Adipocyte (in vitro differentiated cells): ENCODE measurements around the gene TSPAN4.

Source experiments
- DNase-seq: peaks from one replicate; pipeline ENCODE4 v3.0.0-alpha.2; 2015; ENCODE audit warnings: low read depth
- H3K27me3 ChIP-seq: replicated peaks from 2 replicates; pipeline ENCODE4 v1.7.0; 2013; ENCODE audit warnings: mild to moderate bottlenecking, low read length, moderate library complexity; ENCODE audit not compliant: control insufficient read depth, insufficient read depth
- H3K36me3 ChIP-seq: 2 replicates; pipeline ENCODE4 v1.7.0; 2013; ENCODE audit warnings: low read length, mild to moderate bottlenecking, moderate library complexity; ENCODE audit not compliant: control insufficient read depth, insufficient read depth, severe bottlenecking
- H3K4me1 ChIP-seq: 2 replicates; pipeline ENCODE4 v1.7.0; 2013; ENCODE audit warnings: mild to moderate bottlenecking, low read length, moderate library complexity; ENCODE audit not compliant: control insufficient read depth, insufficient read depth
- H3K4me3 ChIP-seq: 2 replicates; pipeline ENCODE4 v1.7.0; 2013; ENCODE audit warnings: mild to moderate bottlenecking, low read length, moderate library complexity
- H3K9ac ChIP-seq: 2 replicates; pipeline ENCODE4 v1.7.0; 2013; ENCODE audit warnings: mild to moderate bottlenecking, low read length, moderate library complexity
- H3K9me3 ChIP-seq: 2 replicates; pipeline ENCODE4 v1.7.0; 2013; ENCODE audit warnings: mild to moderate bottlenecking, low read length, moderate library complexity; ENCODE audit not compliant: control insufficient read depth

The TSPAN4 gene

DNA sequence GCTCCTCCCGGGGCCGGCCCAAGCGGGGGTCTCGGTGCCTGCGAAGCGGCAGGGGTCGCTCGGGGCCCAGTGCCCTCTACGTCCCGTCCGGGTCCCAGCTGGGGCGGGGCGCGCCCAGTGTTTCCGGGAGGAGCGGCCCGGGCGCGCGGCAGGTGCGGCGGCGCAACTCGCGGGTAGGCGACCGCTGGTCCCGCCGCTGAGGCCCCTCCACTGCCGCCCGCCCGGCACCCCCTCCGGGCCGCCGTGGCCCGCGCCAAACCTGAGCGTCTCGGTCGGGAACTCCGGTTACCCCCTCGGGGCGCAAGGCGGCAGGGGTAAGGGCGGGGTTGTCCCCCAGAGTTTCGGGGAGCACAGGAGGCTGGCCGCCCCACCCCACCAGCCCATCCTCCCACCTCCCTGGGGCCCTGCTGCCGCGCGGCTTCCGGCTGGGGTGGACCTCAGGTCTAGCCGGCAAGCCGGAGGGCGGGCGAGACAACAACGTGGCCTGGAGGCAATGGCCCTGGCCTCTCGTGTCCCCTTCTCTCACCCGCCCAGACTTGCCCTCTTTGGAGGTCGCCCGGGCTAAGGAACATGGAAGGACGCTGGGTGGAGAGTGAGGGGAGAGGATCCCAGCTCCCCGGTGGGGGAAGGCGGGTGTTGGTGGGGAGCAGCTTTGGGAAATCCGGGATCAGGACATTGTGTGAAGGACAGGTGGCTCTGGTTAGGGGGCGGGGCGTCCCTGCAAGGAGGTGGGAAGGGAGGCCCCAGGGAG lies 15.3 kb upstream of the TSPAN4 start:
- Histone ChIP-seq H3K9me3 (no peaks in the 10 kb centered on the region), H3K4me1 (peaks cover 37% of the 10 kb centered on the region), H3K4me3 (peak overlapping the region; percentile 37), H3K9ac (no peak overlapping the region), H3K27me3 (no peaks in the 10 kb centered on the region), H3K36me3 (peaks cover 35% of the 10 kb centered on the region)
- no peak for DNase-seq

DNA sequence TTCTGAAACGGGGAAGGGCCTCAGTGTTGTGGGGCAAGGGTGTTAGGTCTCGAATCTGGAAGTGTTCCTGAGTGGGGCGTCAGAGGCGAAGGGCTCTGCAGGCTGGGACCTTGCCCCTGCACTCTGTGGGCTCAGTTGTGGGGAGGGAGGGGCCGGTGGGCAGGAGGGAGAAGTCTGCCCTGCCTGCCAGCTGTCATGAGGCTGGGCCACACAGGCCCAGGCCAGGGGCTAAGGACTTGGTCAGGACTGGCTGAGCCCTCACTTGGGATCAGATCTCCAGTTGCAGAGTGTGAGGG lies 14.8 kb upstream of the TSPAN4 start, which contains the start of gene CRACR2B:
TSS of gene CRACR2B (plus strand) at position 23 of the 296 bp plus-strand sequence. CDS start 689 bp downstream, outside the sequence.
- Histone ChIP-seq H3K9me3 (no peaks in the 10 kb centered on the region), H3K27me3 (no peaks in the 10 kb centered on the region), H3K9ac (peak within 1 kb of the TSS; percentile 62), H3K36me3 (peaks cover 30% of the 10 kb centered on the region), H3K4me1 (peaks cover 37% of the 10 kb centered on the region), H3K4me3 (peak within 1 kb of the TSS; percentile 37)
- no peak for DNase-seq

DNA sequence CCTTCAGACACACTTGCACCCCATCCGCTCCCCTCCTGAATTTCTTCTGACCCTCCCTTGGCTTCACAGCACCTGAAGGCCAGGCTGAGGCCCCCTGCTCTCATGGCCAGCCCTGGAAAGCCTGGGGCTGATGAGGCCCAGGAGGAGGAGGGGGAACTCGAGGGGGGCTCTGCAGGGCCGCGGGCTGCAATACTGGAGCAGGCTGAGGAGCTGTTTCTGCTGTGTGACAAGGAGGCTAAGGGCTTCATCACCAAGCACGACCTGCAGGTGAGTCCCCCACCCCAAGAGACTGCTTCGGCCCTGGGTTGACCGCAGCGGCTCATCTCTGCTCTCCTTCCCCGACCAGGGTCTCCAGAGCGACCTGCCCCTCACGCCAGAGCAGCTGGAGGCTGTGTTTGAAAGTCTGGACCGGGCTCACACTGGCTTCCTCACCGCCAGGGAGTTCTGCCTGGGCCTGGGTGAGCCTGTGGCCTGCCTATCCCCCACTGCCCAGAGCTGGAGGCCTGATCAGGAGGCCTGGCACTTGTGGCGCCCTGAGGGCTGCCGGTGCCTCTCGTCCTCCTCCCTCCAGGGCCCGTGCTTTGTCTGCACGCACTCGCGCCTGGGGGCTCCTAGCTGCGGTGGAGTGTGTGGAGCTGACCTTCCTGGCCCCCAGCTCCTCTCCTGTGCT lies 14.0 kb upstream of the TSPAN4 start:
- peak overlapping the region; percentile 62 for H3K9ac ChIP-seq
- peak overlapping the region; percentile 59 for H3K4me3 ChIP-seq
- H3K4me1 ChIP-seq: peaks cover 37% of the 10 kb centered on the region
- no peaks in the 10 kb centered on the region for H3K9me3 ChIP-seq
- no peaks in the 10 kb centered on the region for H3K27me3 ChIP-seq
- H3K36me3 ChIP-seq: peaks cover 22% of the 10 kb centered on the region
- DNase-seq: no peak

DNA sequence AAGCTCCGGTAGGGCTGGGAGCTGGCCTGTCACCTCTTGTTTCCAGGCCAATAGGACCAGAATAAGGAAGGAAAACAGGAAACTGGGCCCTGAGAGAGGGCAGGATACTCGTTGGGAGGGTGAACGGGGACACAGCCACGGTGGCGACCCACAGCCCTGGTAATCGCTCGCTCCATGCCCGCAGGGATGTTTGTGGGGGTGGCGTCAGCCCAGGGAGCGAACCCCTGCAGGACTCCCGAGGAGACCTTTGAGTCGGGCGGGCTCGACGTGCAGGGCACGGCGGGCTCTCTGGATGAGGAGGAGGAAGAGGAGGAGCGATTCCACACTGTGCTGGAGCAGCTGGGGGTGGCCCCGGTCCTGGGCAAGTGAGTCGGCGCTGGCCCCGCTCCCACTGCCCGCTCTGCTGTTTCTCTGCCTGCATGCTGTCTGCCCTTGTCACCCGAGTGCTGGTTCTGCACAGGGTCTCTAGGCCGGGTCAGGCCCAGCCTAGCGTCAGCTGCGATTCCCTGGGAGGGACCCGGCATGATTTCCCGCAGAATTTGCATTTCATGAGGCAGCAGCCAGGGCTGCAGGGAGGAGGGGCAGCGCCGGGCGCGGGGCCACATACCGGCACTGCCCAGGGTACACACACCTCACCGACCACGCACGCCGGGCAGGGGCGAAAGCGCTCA lies 13.3 kb upstream of the TSPAN4 start:
- no peaks in the 10 kb centered on the region for H3K9me3 ChIP-seq
- H3K4me1 ChIP-seq: peaks cover 39% of the 10 kb centered on the region
- peak overlapping the region; percentile 62 for H3K9ac ChIP-seq
- H3K36me3 ChIP-seq: peaks cover 15% of the 10 kb centered on the region
- no peak for DNase-seq
- peak overlapping the region; percentile 59 for H3K4me3 ChIP-seq
- H3K27me3 ChIP-seq: no peaks in the 10 kb centered on the region

DNA sequence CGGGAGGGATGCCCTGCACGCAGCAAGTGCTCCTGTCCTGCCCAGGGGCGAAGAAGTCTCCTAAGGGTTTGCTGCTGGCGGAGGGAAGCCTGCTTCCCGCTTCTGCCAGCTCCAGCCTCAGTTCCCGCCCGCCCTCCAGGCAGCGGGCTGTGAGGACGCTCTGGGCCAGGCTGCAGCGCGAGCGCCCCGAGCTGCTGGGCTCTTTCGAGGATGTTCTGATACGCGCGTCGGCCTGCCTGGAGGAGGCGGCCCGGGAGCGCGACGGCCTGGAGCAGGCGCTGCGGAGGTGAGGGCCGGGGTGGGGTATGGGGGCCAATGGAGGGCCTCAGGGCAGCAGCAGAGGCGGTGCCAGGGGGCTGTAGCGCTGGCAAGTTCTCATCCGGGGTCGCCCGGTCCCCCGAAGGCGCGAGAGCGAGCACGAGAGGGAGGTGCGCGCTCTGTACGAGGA lies 12.8 kb upstream of the TSPAN4 start:
- H3K36me3 ChIP-seq: peaks cover 10% of the 10 kb centered on the region
- H3K27me3 ChIP-seq: no peaks in the 10 kb centered on the region
- H3K4me3 ChIP-seq: peak overlapping the region; percentile 59
- DNase-seq: no peak
- peak overlapping the region; percentile 62 for H3K9ac ChIP-seq
- peaks cover 44% of the 10 kb centered on the region for H3K4me1 ChIP-seq
- H3K9me3 ChIP-seq: no peaks in the 10 kb centered on the region

- peaks cover 3% of the 10 kb centered on the region for H3K36me3 ChIP-seq
- H3K27me3 ChIP-seq: no peaks in the 10 kb centered on the region
- H3K9ac ChIP-seq: peak overlapping the region; percentile 34
- DNase-seq: peak; percentile 58
- H3K4me1 ChIP-seq: peaks cover 44% of the 10 kb centered on the region
- H3K4me3 ChIP-seq: peak overlapping the region; percentile 59
- H3K9me3 ChIP-seq: no peaks in the 10 kb centered on the region
Measured at GRCh38 chr11:830295-831117, 12.1 kb upstream of the TSPAN4 start.

DNA sequence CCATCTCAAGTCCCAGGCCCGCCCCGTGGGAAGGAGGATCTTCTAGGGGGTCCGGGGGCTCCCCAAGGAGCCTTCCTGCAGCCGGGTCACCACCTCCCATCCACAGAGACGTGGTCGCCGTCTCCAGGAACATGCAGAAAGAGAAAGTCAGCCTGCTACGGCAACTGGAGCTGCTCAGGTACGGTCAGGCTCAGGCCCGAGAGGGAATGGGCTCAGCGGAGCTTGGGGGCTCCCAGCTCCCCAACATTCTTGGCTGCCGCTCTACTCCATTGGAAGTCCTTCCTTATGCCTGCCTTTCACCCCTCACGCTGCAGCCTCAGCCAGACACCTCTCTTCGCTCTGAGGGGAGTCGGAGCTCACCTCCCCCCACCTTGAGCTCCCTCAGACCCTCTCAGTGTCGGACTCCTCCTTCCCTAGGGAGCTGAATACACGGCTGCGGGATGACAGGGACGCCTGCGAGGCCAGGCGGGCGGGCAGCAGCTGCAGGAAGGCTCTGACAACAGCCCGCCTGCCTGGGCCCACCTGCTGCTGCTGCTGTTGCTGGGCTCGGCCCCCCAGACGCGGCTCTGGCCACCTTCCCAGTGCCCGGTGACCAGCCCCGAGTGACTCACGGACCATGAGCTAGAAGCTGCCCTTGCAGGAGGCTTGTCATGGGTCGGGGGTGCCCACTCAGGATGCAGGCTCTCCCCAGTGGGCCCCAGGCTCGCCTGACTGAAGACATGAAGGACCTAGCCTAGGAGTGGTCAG lies 11.4 kb upstream of the TSPAN4 start:
- Histone ChIP-seq H3K36me3 (peaks cover 2% of the 10 kb centered on the region), H3K27me3 (no peaks in the 10 kb centered on the region), H3K9ac (no peak overlapping the region), H3K4me3 (peak overlapping the region; percentile 80), H3K4me1 (peaks cover 39% of the 10 kb centered on the region), H3K9me3 (no peaks in the 10 kb centered on the region)
- peak; percentile 36 for DNase-seq

DNA sequence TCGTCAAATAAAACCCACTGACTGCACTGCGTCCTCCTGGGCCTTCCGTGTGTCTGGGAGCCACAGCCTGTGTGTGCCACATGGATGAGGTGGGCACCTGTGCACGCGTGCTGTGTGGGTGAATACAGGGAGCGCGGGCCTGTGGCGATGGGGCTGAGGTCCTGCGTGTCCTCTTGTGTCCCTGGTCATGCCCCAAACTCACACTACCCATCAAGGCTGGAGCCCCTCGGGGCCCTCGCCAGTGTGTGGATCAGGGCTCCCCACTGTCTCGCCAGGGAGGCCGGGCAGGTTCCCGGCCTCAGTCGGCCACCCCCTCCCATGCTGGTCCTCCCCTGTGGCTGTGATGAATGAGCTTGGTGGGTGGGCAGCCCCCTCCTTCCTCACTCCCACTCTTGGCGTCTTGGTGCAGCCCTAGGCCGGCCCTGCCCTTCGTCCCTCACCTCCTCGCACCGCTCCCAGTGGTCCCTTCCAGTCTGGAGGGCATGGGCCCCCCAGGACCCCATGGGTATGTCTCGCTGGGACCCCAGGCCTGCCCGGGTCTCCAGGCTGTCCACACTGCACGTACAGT lies 10.6 kb upstream of the TSPAN4 start:
- Histone ChIP-seq H3K4me3 (peak overlapping the region; percentile 80), H3K9ac (peak overlapping the region; percentile 75), H3K27me3 (no peaks in the 10 kb centered on the region), H3K4me1 (peaks cover 42% of the 10 kb centered on the region), H3K36me3 (peaks cover 10% of the 10 kb centered on the region), H3K9me3 (no peaks in the 10 kb centered on the region)
- DNase-seq: no peak

- H3K4me1 ChIP-seq: peaks cover 42% of the 10 kb centered on the region
- DNase-seq: peak; percentile 87
Measured at GRCh38 chr11:832529-833113, 10.0 kb upstream of the TSPAN4 start, which contains the start of gene CD151. CD151 (plus strand) TSS chr11:832952; CDS start chr11:836070, 3,118 bp downstream.

More at GRCh38 chr11:832529-833113, 10.0 kb upstream of the TSPAN4 start, which contains the start of gene CD151:
- Histone ChIP-seq H3K9me3 (no peaks in the 10 kb centered on the region), H3K36me3 (peaks cover 16% of the 10 kb centered on the region), H3K27me3 (no peaks in the 10 kb centered on the region), H3K4me3 (peak within 1 kb of the TSS; percentile 87), H3K9ac (peak within 1 kb of the TSS; percentile 92)
